Endothelial cell of hepatic sinusoid (primary cell): Measurements from ENCODE around the gene GSS.

Source experiments
- in situ Hi-C: cut with HindIII; loops from 2 replicates; pipeline ENCODE4 v1.10.0; 2017; ENCODE audit warnings: low sequenced_read_pairs

The GSS gene

GRCh38 chr20:34880215-34880850, 75.3 kb downstream of the GSS start:
- in situ Hi-C loops: no loop called here
